Gastrocnemius medialis (tissue), 4 donors: Measurements from ENCODE around the gene ARHGEF18. TPM values are rescaled to one million over a fixed set of nuclear protein-coding genes. Genes with fewer than 3 reads are reported as not detected.

Experiments
- ATAC-seq, 2 donors: fragments of 150-250 bp; one replicate each; pipeline ENCODE4 v1.9.1; 2016
- DNase-seq, 2 donors: peaks; one replicate each; pipeline ENCODE4 v3.0.0-alpha.2; 2019
- H3K27ac ChIP-seq, 4 donors: fragments of 200-600 bp; sonication (generic); 1 replicate in 1 of 4; 2 replicates in 3 of 4; pipeline ENCODE4 v1.5.1; 2016 to 2018; ENCODE audit warnings: mild to moderate bottlenecking in 2 of 4, moderate library complexity in 1 of 4
- H3K27me3 ChIP-seq, 3 donors: fragments of 200-600 bp; sonication (generic) in 2 of 3; 1 replicate in 1 of 3; 2 replicates in 2 of 3; pipeline versions ENCODE4 v1.5.1 to v1.6.0; 2016 to 2019; ENCODE audit warnings: mild to moderate bottlenecking in 1 of 3, moderate library complexity in 1 of 3
- H3K36me3 ChIP-seq, 2 donors: fragments of 200-600 bp; sonication (generic) in 1 of 2; one replicate each; pipeline ENCODE4 v1.5.1; 2017 to 2018
- H3K4me1 ChIP-seq, 2 donors: fragments of 200-600 bp; sonication (generic) in 1 of 2; one replicate each; pipeline ENCODE4 v1.5.1; 2016 to 2017; ENCODE audit warnings: mild to moderate bottlenecking in 2 of 2
- H3K4me3 ChIP-seq, 4 donors: fragments of 200-600 bp; sonication (generic) in 3 of 4; 1 replicate in 1 of 4; 2 replicates in 3 of 4; pipeline ENCODE4 v1.5.1; 2016 to 2019; ENCODE audit warnings: mild to moderate bottlenecking in 2 of 4
- H3K9me3 ChIP-seq, 3 donors: fragments of 200-600 bp; sonication (generic) in 2 of 3; 1 replicate in 1 of 3; 2 replicates in 2 of 3; pipeline ENCODE4 v1.5.1; 2016 to 2019
- CTCF ChIP-seq, 5 experiments: fragments of 450-650 bp in 3 of 5; fragments of 200-600 bp in 2 of 5; sonication (generic) in 2 of 5; IDR thresholded peaks in 4 of 5; conservative IDR thresholded peaks in 1 of 5; 1 replicate in 4 of 5; 2 replicates in 1 of 5; pipeline ENCODE4 v1.5.1; 2016 to 2019; ENCODE audit warnings: antibody characterized with exemption in 5 of 5, mild to moderate bottlenecking in 3 of 5, moderate library complexity in 3 of 5
- POLR2A ChIP-seq, 2 donors: fragments of 450-650 bp; IDR thresholded peaks; one replicate each; pipeline ENCODE4 v1.6.1; 2017; ENCODE audit warnings: antibody characterized with exemption in 2 of 2, mild to moderate bottlenecking in 2 of 2, moderate library complexity in 2 of 2
- in situ Hi-C, 4 donors: fragments of 200-750 bp; cut with MboI; loops; one replicate each; pipeline versions ENCODE4 v1.15.0 to v1.8.0; 2017; ENCODE audit warnings: low sequenced_read_pairs in 4 of 4
- intact Hi-C: fragments of 100-400 bp; cut with DNase I; formaldehyde crosslinking; loops from one replicate; pipeline ENCODE4 v1.15.1; 2023; ENCODE audit warnings: low total_unique reads
- total RNA-seq, 4 donors: library from RNA; depleted of rRNA; stranded (reverse); fragments of >200 nt; gene quantifications; one replicate each; pipeline versions ENCODE4 v1.1.0 to v1.2.3, GENCODE V29; 2016

Gene ARHGEF18
- total RNA-seq, 4 donors from 2014 or later = 7.9 to 11.3 (median 10.2) TPM

GRCh38 chr19:7391218-7391670, 42.5 kb downstream of the ARHGEF18 start:
- no peaks in the 10 kb centered on the region for H3K27me3 ChIP-seq
- no peak overlapping the region for H3K4me3 ChIP-seq
- H3K9me3 ChIP-seq = no peaks in the 10 kb centered on the region
- DNase-seq (no peak), ATAC-seq (no peak)
- intact Hi-C loops = no loop called here
- no peak overlapping the region for H3K27ac ChIP-seq
- no peak for TF ChIP-seq POLR2A (IDR thresholded peaks at IDR 0.05)
- no peak for TF ChIP-seq CTCF (IDR thresholded peaks at IDR 0.05 in 4 of 5, conservative IDR thresholded peaks at IDR 0.05 in 1 of 5)
- H3K36me3 ChIP-seq = no peaks in the 10 kb centered on the region
- in situ Hi-C loops = loop anchor here in 1 of 4 donors (25.0 kb wide), 1 partner anchor 146 kb away; the partner anchor contains the start of gene PNPLA6
- H3K4me1 ChIP-seq = peaks cover 11 to 15% of the 10 kb centered on the region in 2 donors

- ATAC-seq = no peak
- no peak for TF ChIP-seq POLR2A (IDR thresholded peaks at IDR 0.05)
- no peak for TF ChIP-seq CTCF (IDR thresholded peaks at IDR 0.05 in 4 of 5, conservative IDR thresholded peaks at IDR 0.05 in 1 of 5)
- no peak overlapping the region for H3K27ac ChIP-seq
- H3K27me3 ChIP-seq = no peaks in the 10 kb centered on the region
- intact Hi-C loops (no loop called here), in situ Hi-C loops (loop anchor here in 1 of 4 donors (25.0 kb wide), 1 partner anchor 144 kb away; the partner anchor contains the start of gene PNPLA6)
- no peak for DNase-seq
- H3K36me3 ChIP-seq = no peaks in the 10 kb centered on the region
- no peaks in the 10 kb centered on the region for H3K9me3 ChIP-seq
- no peak overlapping the region for H3K4me3 ChIP-seq
- peaks cover 19 to 23% of the 10 kb centered on the region in 2 donors for H3K4me1 ChIP-seq
These were observed 44.7 kb downstream of the ARHGEF18 start for GRCh38 chr19:7393459-7393858.

- in situ Hi-C loops (loop anchor here in 1 of 4 donors (25.0 kb wide), 1 partner anchor 143 kb away; the partner anchor contains the start of gene PNPLA6), intact Hi-C loops (no loop called here)
- no peaks in the 10 kb centered on the region for H3K27me3 ChIP-seq
- ATAC-seq (no peak), DNase-seq (no peak)
- H3K36me3 ChIP-seq = no peaks in the 10 kb centered on the region
- peak overlapping the region; percentile 92 to 100 (median 97) for H3K4me3 ChIP-seq
- H3K4me1 ChIP-seq = peaks cover 25 to 30% of the 10 kb centered on the region in 2 donors
- no peaks in the 10 kb centered on the region for H3K9me3 ChIP-seq
- peak overlapping the region; percentile 80 to 87 (median 84) for H3K27ac ChIP-seq
- TF ChIP-seq POLR2A (IDR thresholded peaks at IDR 0.05) (no peak), CTCF (IDR thresholded peaks at IDR 0.05 in 4 of 5, conservative IDR thresholded peaks at IDR 0.05 in 1 of 5) (no peak)
These were observed 45.4 kb downstream of the ARHGEF18 start for GRCh38 chr19:7393939-7394730.

GRCh38 chr19:7394731-7395359, 46.1 kb downstream of the ARHGEF18 start:
- intact Hi-C loops (loop anchor here (1.0 to 5.0 kb wide), 2 partner anchors 139 to 1437 kb away; partner anchors contain the start of genes MBD3L1 and ZNF558), in situ Hi-C loops (loop anchor here in 1 of 4 donors (25.0 kb wide), 1 partner anchor 142 kb away; the partner anchor contains the start of gene PNPLA6)
- peak overlapping the region; percentile 80 to 87 (median 84) for H3K27ac ChIP-seq
- H3K27me3 ChIP-seq = no peaks in the 10 kb centered on the region
- H3K4me1 ChIP-seq = peaks cover 25 to 31% of the 10 kb centered on the region in 2 donors
- peak; percentile 37 to 46 for TF ChIP-seq POLR2A (IDR thresholded peaks at IDR 0.05)
- TF ChIP-seq CTCF (IDR thresholded peaks at IDR 0.05 in 4 of 5, conservative IDR thresholded peaks at IDR 0.05 in 1 of 5) = no peak
- DNase-seq (peak; percentile 70 to 83), ATAC-seq (peak; percentile 96 to 97)
- H3K36me3 ChIP-seq = no peaks in the 10 kb centered on the region
- H3K9me3 ChIP-seq = no peaks in the 10 kb centered on the region
- H3K4me3 ChIP-seq = peak overlapping the region; percentile 92 to 100 (median 97)
